Ishikawa (cell line): Measurements from ENCODE around the gene IGF1R.

Source experiments
- CEBPB ChIP-seq: IDR thresholded peaks from 2 replicates; pipeline ENCODE4 v1.6.1; 2012
- CREB1 ChIP-seq: IDR thresholded peaks from 2 replicates; pipeline ENCODE4 v1.6.1; 2012; ENCODE audit warnings: low read depth
- EGR1 ChIP-seq: IDR thresholded peaks from 2 replicates; pipeline ENCODE4 v1.6.1; 2012
- EP300 ChIP-seq: IDR thresholded peaks from 2 replicates; pipeline ENCODE4 v1.6.1; 2012; ENCODE audit warnings: borderline replicate concordance
- FOXM1 ChIP-seq: IDR thresholded peaks from 2 replicates; pipeline ENCODE4 v1.6.1; 2012; ENCODE audit warnings: low read depth, borderline replicate concordance
- MAX ChIP-seq: IDR thresholded peaks from 2 replicates; pipeline ENCODE4 v1.6.1; 2012
- NFIC ChIP-seq: IDR thresholded peaks from 2 replicates; pipeline ENCODE4 v1.6.1; 2012
- RAD21 ChIP-seq: IDR thresholded peaks from 2 replicates; pipeline ENCODE4 v1.6.1; 2012; ENCODE audit warnings: low read depth
- REST ChIP-seq: IDR thresholded peaks from 2 replicates; pipeline ENCODE4 v1.6.1; 2012; ENCODE audit warnings: low read depth, mild to moderate bottlenecking
- TAF1 ChIP-seq: IDR thresholded peaks from 2 replicates; pipeline ENCODE4 v1.6.1; 2012; ENCODE audit warnings: low read depth, mild to moderate bottlenecking
- TCF12 ChIP-seq: IDR thresholded peaks from 2 replicates; pipeline ENCODE4 v1.6.1; 2012; ENCODE audit warnings: low read depth
- YY1 ChIP-seq: IDR thresholded peaks from 2 replicates; pipeline ENCODE4 v1.6.1; 2012; ENCODE audit warnings: low read depth
- ZBTB7A ChIP-seq: IDR thresholded peaks from 2 replicates; pipeline ENCODE4 v1.6.1; 2012; ENCODE audit warnings: low read depth

GRCh38 chr15:98876451-98877369, 228.4 kb downstream of the IGF1R start:
- TF ChIP-seq FOXM1 (no peak), CREB1 (no peak), EP300 (no peak), ZBTB7A (no peak), TAF1 (no peak), RAD21 (no peak), NFIC (no peak), YY1 (no peak), CEBPB (no peak), REST (no peak), TCF12 (no peak), EGR1 (no peak), MAX (no peak)
